SK-N-SH (cell line): ENCODE results near the gene CABP1. TPM values are rescaled to one million over a fixed set of nuclear protein-coding genes. Genes with fewer than 3 reads are reported as not detected.

ENCODE experiments used
- CTCF ChIA-PET: fragments of 300-600, 350-600 bp; formaldehyde crosslinking; extraction: SDS; loops from one replicate; lab custom pipeline; 2021; lab: Yijun Ruan, JAX
- POLR2A ChIA-PET: fragments of 350-600 bp; sonication (Branson Sonifier 250); formaldehyde crosslinking; extraction: SDS; loops from one replicate; lab custom pipeline; 2020; ENCODE audit warnings: antibody characterized with exemption, inconsistent platforms; lab: Yijun Ruan, JAX
- DNase-seq: peaks from one replicate; pipeline ENCODE4 v3.0.0; 2012
- H2AFZ ChIP-seq: fragments of 200-600 bp; sonication (generic); 2 replicates; pipeline ENCODE4 v1.8.1; 2016; ENCODE audit warnings: antibody characterized with exemption, mild to moderate bottlenecking, low read depth
- H3F3A ChIP-seq: fragments of 200-600 bp; sonication (generic); replicated peaks from 2 replicates; pipeline ENCODE3; 2016; ENCODE audit warnings: antibody characterized with exemption, mild to moderate bottlenecking; ENCODE audit not compliant: insufficient read depth
- H3K27ac ChIP-seq, 2 experiments: fragments of 200-500 bp in 1 of 2; fragments of 200-600 bp in 1 of 2; sonication (Bioruptor generic) in 1 of 2; sonication (generic), shearing (Covaris generic) in 1 of 2; 2 replicates each; pipeline versions ENCODE4 v1.5.1 to v1.6.1; 2014 to 2016; ENCODE audit warnings: low read depth in 2 of 2, inconsistent platforms in 1 of 2, low read length in 1 of 2, mild to moderate bottlenecking in 1 of 2, mixed read lengths in 1 of 2
- H3K27me3 ChIP-seq: fragments of 200-600 bp; sonication (generic), shearing (Covaris generic); 2 replicates; pipeline ENCODE4 v1.6.1; 2016; ENCODE audit warnings: mixed run types; ENCODE audit not compliant: insufficient read depth
- H3K36me3 ChIP-seq, 2 experiments: fragments of 200-500 bp in 1 of 2; fragments of 200-600 bp in 1 of 2; sonication (Bioruptor generic) in 1 of 2; sonication (generic) in 1 of 2; replicated peaks in 1 of 2; 2 replicates each; pipeline versions ENCODE3 to v1.5.1; 2014 to 2016; ENCODE audit warnings: low read length in 1 of 2, mild to moderate bottlenecking in 1 of 2; ENCODE audit not compliant: insufficient read depth in 2 of 2, control insufficient read depth in 1 of 2
- H3K4me1 ChIP-seq, 2 experiments: fragments of 200-500 bp in 1 of 2; fragments of 200-600 bp in 1 of 2; sonication (Bioruptor generic) in 1 of 2; sonication (generic), shearing (Covaris generic) in 1 of 2; 2 replicates each; pipeline versions ENCODE4 v1.5.1 to v1.6.1; 2014 to 2016; ENCODE audit warnings: low read depth in 1 of 2, low read length in 1 of 2, mixed run types in 1 of 2; ENCODE audit not compliant: insufficient read depth in 2 of 2, control insufficient read depth in 1 of 2
- H3K4me2 ChIP-seq: fragments of 200-600 bp; sonication (generic), shearing (Covaris generic); 2 replicates; pipeline ENCODE4 v1.6.1; 2017; ENCODE audit warnings: mixed run types
- H3K4me3 ChIP-seq, 2 experiments: fragments of 200-500 bp in 1 of 2; fragments of 200-600 bp in 1 of 2; sonication (Bioruptor generic) in 1 of 2; sonication (generic), shearing (Covaris generic) in 1 of 2; 2 replicates each; pipeline versions ENCODE4 v1.5.1 to v1.8.1; 2014 to 2016; ENCODE audit warnings: low read depth in 2 of 2, inconsistent platforms in 1 of 2, low read length in 1 of 2, mild to moderate bottlenecking in 1 of 2, mixed read lengths in 1 of 2, moderate library complexity in 1 of 2
- H3K79me2 ChIP-seq: fragments of 200-600 bp; sonication (generic); 2 replicates; pipeline ENCODE4 v1.8.1; 2017; ENCODE audit warnings: mild to moderate bottlenecking; ENCODE audit not compliant: insufficient read depth
- H3K9ac ChIP-seq: fragments of 200-600 bp; sonication (generic); 2 replicates; pipeline ENCODE4 v1.6.1; 2017; ENCODE audit warnings: mixed run types
- H3K9me2 ChIP-seq: fragments of 200-600 bp; sonication (generic); 2 replicates; pipeline ENCODE4 v1.6.1; 2017; ENCODE audit warnings: mixed run types
- H3K9me3 ChIP-seq: fragments of 200-600 bp; sonication (generic); 2 replicates; pipeline ENCODE4 v1.6.1; 2017; ENCODE audit warnings: mixed run types, mild to moderate bottlenecking, moderate library complexity
- H4K20me1 ChIP-seq: fragments of 200-600 bp; sonication (generic); 2 replicates; pipeline ENCODE4 v1.6.1; 2017; ENCODE audit warnings: mild to moderate bottlenecking, mixed run types; ENCODE audit not compliant: insufficient read depth
- EP300 ChIP-seq, 2 experiments: IDR thresholded peaks; 2 replicates each; pipeline versions ENCODE4 v1.4.0 to v1.6.1; 2012; ENCODE audit warnings: borderline replicate concordance in 1 of 2, low read depth in 1 of 2, low read length in 1 of 2
- IRF3 ChIP-seq: fragments of 150-350 bp; IDR thresholded peaks from 2 replicates; pipeline ENCODE4 v1.6.1; 2016; ENCODE audit warnings: mild to moderate bottlenecking, low read depth, low read length
- MXI1 ChIP-seq: IDR thresholded peaks from 2 replicates; pipeline ENCODE4 v1.6.1; 2012; ENCODE audit warnings: mild to moderate bottlenecking, low read depth, low read length, improper control_type of control experiment
- NFIC ChIP-seq: IDR thresholded peaks from 2 replicates; pipeline ENCODE4 v1.4.0; 2012; ENCODE audit warnings: borderline replicate concordance
- RAD21 ChIP-seq: IDR thresholded peaks from 2 replicates; pipeline ENCODE4 v1.6.1; 2012; ENCODE audit warnings: mild to moderate bottlenecking, low read length
- SIN3A ChIP-seq: IDR thresholded peaks from 2 replicates; pipeline ENCODE4 v1.6.1; 2012; ENCODE audit warnings: low read depth, mild to moderate bottlenecking, low read length, moderate library complexity, borderline replicate concordance
- TCF12 ChIP-seq: IDR thresholded peaks from 2 replicates; pipeline ENCODE4 v1.4.0; 2012
- ZBTB33 ChIP-seq: IDR thresholded peaks from 2 replicates; pipeline ENCODE4 v1.4.0; 2012; ENCODE audit warnings: low read depth, borderline replicate concordance
- WGBS: methylation state at CpG from one replicate; pipeline ENCODE4 v1.1.6; 2017; ENCODE audit warnings: low lambda C conversion rate; 5-methylcytosine and 5-hydroxymethylcytosine counted together
- polyA plus RNA-seq, 3 experiments: library from polyadenylated mRNA; depleted of rRNA; stranded (reverse); fragments of >200 nt; gene quantifications; 2 replicates each; pipeline ENCODE4 v1.2.3, GENCODE V29; 2012

The CABP1 gene
- polyA plus RNA-seq, 1 of the 3 experiments (the other 2 are of a cell fraction) = 0.08 TPM

GRCh38 chr12:120688527-120689071 lies 48.2 kb downstream of the CABP1 start:
- ChIA-PET CTCF (interaction anchor here (0.8 to 5.6 kb wide), 8 partner anchors 10 to 283 kb away, joined by 3 to 34 read pairs (median 4); no protein-coding TSS in a partner anchor), POLR2A (interaction anchor here (1.2 kb wide), 1 partner anchor 39 kb away, joined by 5 read pairs; no protein-coding TSS in a partner anchor)
- Histone ChIP-seq H3K9me2 (no peaks in the 10 kb centered on the region), H3K79me2 (peaks cover 65% of the 10 kb centered on the region), H3K4me3 (peak overlapping the region; percentile 87 to 90), H3K27me3 (no peaks in the 10 kb centered on the region), H3F3A (peaks cover 4% of the 10 kb centered on the region), H3K9me3 (no peaks in the 10 kb centered on the region), H3K9ac (peak overlapping the region; percentile 88; the same call in 1 of the 2 replicates), H3K4me2 (peak overlapping the region; percentile 81), H3K27ac (peak overlapping the region in 1 of 2 experiments; percentile 99; a peak in 1 of 4 replicates), H2AFZ (no peak overlapping the region), H3K4me1 (peaks cover 4 to 21% of the 10 kb centered on the region in 2 experiments; a peak in 3 of 4 replicates), H3K36me3 (peaks cover 0 to 4% of the 10 kb centered on the region in 2 experiments), H4K20me1 (peaks cover 57% of the 10 kb centered on the region)
- TF ChIP-seq MXI1 (no peak), RAD21 (no peak), ZBTB33 (no peak), SIN3A (0 out of 2 replicates have a peak, but pooled peaks have one; percentile 10), NFIC (peak; percentile 28; the same call in 1 of the 2 replicates), IRF3 (no peak), EP300 (IDR thresholded peaks at IDR 0.05; ENCODE audit: borderline replicate concordance in 1 of 2, low read depth in 1 of 2, low read length in 1 of 2) (no peak)
- 40% methylated on average over 6 of the region's 6 CpGs for WGBS
- no peak for DNase-seq

- no peak overlapping the region for H2AFZ ChIP-seq
- no peak for DNase-seq
- peaks cover 9 to 11% of the 10 kb centered on the region in 2 experiments for H3K36me3 ChIP-seq
- POLR2A ChIA-PET = no interaction called here
- peak overlapping the region; percentile 87 to 90; a peak in 2 of 4 replicates for H3K4me3 ChIP-seq
- no peak overlapping the region for H3K9ac ChIP-seq
- no peak for TF ChIP-seq TCF12
- CTCF ChIA-PET = interaction anchor here (1.6 to 5.6 kb wide), 2 partner anchors 40 to 43 kb away, joined by 8 to 34 read pairs; no protein-coding TSS in a partner anchor
- peaks cover 58% of the 10 kb centered on the region for H4K20me1 ChIP-seq
- H3K9me2 ChIP-seq = no peaks in the 10 kb centered on the region
- H3K4me2 ChIP-seq = peak overlapping the region; percentile 81
- no peaks in the 10 kb centered on the region for H3K9me3 ChIP-seq
- H3K79me2 ChIP-seq = peaks cover 70% of the 10 kb centered on the region
- no peaks in the 10 kb centered on the region for H3K27me3 ChIP-seq
- 92% methylated on average over 3 of the region's 6 CpGs for WGBS
- peaks cover 4% of the 10 kb centered on the region for H3F3A ChIP-seq
- H3K4me1 ChIP-seq = peaks cover 4 to 21% of the 10 kb centered on the region in 2 experiments; a peak in 3 of 4 replicates
- no peak overlapping the region for H3K27ac ChIP-seq
Measured at GRCh38 chr12:120689397-120690082, 49.1 kb downstream of the CABP1 start.
